Measurements from ENCODE around the gene RGMA.
"Not testable (repeated sequence)": the region's sequence is repeated elsewhere in the genome, so short reads cannot be mapped to it uniquely, and the experiment has no call there.

Gene RGMA

DNA sequence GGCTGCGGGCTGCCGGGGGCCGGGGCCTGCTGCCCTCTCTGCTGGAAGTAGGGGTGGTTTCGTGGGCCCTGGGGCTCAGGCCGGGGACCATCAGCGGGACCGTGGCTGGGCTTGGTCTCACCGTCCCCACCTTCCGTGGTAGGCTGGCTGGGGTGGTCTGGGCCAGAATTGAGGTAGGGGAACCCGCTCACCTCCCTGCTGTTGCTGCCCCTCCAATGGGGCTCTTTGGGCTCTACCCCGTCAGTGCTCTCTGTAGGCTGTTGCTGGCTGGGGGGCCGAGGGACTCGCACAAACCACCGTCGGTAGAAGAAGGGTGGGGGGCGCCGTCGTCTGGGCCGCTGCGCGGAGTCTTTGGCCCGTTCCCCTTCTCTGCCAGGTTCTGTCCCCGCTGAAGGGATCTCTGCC is 23.4 kb downstream of the RGMA start:
- no peak for DNase-seq

DNA sequence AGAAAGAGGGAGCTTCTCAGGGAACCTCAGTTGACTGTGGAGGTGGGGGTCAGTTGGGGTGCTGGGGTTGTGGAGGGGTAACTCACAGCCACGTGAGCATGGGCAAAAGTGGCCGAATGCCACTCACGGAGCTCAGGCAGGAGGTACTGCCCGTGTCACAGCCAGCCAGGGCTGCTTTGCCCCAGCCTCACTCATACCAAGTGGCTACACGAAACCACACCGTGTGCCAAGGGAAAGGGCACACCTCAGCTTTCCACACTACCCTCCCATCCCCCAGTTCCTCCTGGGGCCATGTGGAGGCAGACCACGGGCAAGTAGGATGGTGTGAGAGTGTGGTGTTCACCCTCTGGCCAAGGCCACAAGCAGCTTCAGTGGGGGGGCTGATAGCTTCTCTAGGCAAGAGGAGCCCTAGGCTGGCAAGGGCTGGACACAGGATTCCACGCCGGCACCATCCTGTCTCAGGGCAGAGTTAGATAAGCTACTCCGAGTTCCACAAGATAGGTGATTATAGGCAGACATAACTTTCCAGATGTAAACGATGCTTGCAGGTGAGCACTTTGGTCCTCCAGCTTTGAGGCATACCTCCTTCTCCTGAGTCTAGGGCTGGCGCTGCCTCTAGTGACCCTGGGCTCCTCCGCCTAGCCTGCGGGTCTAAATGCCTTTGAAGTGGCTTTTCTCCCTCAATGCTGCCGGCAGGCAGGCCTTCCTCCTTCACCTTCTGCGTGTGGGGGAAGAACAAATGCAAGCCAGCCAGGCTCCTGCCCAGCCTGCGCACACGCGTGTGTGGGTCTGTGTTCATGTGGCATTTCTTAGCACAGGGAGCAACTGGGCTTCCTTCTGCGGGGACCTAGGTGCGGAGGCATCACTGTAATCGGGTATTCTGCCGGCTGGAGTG is 25.0 kb downstream of the RGMA start:
- no peak for DNase-seq

DNA sequence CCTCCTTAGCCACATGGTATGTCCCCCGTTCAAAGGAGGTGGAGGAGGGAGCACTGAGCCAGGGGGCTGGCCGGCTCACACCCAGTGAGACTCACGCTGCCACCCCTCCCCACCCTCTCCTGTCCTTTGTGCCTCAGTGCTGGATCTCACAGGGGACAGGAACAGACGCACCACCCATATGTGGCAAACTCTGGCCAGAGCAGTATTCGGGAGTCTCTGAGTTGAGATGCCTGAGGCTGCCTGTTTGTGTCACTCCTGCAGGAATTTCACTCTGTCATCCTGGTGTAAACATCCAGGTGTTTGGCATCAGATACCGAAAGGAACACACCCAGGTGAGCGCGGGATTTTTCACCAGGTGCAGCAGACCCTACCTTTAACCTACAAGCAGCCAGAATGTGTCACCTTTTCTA is 25.7 kb downstream of the RGMA start:
- DNase-seq = no peak

DNA sequence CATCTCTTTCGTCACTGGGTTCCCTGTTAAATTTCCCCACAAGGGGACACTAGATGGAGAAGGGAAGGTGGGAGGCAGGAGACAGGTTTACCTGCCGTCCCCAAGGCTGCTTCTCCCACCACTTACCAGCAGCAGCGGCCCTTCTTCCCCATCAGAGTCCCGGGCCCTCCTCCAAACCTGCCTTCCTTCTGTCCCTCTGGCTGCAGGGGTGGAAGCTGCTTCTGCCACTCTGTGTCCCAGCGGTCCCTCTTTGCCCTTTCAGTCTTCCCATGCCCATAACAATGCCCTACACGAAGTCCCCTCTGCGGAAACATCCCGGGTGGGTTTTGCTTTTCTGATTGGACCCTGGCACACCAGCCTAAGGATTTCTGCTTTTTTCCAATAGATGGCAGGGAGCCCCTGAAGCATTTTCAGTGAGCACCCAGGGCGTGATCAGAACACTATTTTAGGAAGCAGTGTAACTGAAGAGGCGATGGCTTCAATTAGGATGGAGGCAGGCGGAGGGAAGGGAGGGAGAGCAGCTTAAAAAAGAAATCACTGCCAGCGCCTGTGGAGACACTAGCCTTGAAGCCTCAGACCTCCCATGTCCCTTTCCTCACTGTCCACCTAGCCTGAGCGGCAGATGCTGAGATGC is 26.3 kb downstream of the RGMA start:
- not testable (repeated sequence) for DNase-seq

DNA sequence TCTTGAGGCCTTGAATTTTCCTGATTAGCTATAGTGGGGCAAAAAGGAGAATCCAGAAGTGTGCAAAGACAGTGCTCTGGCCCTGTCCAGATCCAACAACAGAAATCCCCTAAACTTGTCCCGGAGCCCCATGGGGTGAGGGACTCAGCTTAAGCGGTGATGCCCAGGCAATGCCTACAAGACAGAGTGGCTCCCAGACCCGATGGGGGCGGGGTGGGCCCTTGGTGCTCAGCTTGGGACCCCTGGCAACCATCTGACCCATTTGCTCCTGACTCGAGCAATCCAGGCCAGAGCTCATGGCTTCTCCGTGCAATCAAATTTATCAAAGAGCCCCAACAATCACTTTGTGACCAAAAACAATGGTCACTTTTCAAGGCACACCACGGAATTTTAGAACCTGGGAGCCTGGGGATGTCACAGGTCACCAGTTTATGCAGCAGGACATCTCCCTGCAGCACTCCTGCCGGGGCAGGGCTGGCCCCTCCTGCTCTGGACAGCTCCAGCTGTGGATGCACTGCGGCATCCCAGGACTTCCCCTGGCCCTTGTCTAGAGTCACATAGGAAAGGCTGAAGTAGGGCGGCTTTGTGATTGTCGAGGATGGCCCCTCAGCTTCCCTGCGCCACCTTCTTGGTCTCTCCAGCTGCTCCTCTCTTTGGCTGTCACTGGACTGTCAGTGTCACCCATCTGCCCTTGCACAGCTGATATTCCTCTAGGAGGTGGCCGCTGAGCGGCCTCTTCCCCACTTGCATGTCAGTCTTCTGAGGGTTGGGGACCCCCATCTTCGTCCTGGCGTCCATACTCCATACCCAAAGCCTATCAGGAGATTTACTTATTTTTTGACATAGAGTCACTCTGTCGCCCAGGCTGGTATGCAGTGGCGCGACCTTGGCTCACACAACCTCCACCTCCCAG is 28.4 kb downstream of the RGMA start:
- DNase-seq = no peak

DNA sequence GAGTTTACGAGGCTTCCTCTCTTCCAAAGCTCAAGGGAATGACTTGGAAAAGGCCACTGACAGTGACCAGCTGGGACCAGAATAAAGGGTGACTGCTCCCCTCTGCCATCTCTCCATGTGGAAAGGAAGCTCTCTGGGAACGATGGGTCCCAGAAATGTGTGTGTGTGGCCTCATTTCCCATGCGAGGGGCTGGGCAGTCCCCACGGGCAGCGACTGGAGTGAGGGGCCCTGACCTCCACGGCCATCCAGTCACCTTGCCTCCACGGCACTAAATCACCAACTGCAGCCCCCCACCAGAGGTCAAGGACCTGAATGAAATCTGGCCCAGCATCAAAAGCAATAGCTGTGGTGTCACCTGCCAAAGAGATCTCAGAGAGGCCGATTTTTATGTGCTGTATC is 29.6 kb downstream of the RGMA start:
- DNase-seq = no peak

DNA sequence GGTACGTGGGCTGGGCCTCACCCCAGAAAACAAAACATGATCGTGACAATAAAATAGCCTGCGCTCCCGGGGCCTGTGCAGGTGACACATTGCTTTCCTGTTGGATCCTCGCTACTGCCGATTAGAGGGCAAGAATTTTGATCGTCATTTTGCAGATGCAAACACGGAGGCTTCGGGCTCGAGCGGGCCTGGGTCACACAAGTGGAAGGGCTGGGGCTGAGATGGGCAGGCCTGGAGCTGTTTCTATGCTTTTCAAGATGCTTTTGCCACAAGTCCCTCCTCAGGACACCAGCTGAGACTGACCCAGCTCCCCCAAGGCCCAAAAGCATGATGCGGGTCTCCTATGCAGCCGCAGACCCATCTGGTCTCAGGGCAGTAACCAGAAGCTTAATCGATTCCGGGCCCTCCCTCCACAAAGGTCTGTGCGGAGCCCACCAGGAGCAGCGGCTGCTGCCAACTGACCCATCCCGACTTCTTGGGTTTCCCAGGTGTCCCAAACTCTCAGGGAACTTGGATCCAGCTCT is 30.0 kb downstream of the RGMA start:
- no peak for DNase-seq

DNA sequence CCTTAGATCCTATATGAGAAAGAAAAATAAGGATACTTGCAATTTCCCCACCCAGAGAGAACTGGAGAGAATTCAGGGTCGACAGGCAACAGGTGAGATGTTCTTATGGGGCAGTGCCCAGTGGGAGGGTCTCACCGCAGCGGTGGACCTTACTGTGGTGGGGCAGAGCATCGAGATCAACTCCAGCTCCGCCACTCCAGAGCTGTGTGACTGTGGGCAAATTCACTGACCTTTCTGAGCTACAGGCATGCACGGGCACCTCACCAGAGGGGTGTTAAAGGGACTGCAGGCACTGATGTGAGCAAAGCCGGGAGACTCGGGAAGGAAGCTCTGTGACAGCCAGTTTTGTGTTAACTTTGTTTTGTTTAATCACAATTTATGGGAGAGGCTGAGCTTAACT is 30.9 kb downstream of the RGMA start:
- no peak for DNase-seq

DNA sequence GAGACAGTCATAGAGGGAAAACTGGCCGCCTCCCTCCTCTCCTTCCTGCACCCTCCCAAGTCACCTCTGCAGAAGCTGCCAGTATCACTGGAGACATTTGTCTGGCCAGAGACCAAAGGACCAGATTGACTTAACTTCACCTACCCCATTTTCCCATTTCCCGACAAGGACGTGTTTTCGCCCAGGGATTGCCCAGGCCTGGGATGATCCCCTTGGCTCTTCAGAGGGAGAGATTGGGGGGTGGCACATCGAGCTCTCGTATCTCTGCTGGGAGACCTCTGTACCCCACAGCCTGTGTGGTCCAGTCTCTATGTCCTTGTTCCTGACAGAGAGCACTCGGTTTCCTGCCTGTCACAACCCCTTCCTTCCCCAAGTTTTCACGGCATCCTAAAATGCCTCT is 31.4 kb downstream of the RGMA start:
- DNase-seq = no peak

DNA sequence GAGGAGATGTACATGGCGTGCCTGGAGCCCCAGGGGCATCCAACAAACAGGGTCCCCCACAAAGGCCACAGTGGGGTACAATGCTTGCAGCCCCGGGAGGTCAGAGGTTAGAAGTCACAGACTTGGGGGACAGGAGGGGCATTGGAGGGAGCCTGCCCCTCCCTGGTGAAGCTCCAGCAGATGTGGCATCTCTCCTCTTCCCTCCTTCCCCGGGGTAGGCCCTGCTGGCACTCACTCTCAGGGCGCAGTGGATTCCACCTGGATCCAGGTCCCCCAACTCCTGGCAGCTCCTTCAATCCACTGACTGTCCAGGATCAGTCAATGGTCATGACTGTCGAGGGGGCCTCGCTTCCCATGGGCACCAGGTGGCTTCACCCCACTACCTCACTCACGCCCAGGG is 32.2 kb downstream of the RGMA start:
- DNase-seq = no peak

DNA sequence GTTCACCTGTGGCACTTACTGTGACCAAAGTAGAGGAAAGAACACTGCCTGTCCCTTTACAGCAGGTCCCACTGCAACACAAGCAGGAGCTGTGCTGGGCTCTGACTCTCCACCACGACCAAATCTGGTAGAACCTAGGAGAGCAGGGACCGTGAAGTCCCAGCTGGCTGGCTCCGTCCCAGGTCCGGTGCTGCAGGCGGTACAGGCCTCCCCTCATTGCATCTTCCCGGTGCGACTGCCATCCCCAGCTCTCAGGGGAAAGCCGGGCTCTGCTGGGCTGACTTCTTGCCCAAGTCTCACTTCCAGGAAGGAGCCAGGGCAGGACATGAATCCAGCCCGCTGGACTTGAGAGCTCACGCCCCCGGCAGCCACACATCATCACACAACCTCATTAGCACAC is 33.8 kb downstream of the RGMA start:
- DNase-seq = no peak

DNA sequence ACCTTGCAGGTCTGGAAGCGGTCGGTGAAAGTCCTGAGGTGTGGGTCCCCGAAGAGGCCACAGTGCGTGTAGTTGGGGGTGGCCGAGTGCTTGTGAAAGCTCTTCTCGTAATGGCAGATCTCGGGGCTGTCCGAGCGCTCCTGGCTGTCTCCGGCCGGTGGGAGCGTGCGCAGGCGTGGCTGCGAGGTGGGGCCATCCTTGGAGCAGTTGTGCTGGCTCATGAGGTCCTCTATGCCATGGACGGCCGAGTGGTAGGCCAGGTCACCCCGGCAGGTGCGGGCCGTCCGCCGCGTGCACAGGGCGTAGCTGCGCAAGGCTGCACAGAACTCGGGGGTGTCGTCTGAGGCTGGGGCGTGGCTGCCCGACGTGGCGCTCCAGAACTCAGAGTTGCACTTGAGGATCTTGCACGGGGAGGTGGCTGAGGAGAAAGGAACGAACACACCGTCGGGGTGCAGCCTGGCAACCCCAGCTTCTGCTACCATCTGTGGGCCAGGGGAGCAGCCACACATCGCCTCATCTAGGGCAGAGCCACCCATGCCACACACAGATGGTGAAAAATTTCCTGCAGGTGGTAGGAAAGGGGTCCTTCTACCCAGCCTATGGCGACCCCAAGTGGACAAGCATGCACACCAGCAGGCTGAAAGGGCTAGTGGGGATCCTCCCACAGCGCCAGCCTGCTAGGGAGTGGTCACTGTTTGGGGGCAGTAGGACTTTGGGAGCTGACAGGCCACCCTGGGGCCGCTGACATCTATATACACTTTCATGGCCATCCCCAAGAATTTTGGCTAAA is 36.7 kb downstream of the RGMA start:
- no peak for DNase-seq

DNA sequence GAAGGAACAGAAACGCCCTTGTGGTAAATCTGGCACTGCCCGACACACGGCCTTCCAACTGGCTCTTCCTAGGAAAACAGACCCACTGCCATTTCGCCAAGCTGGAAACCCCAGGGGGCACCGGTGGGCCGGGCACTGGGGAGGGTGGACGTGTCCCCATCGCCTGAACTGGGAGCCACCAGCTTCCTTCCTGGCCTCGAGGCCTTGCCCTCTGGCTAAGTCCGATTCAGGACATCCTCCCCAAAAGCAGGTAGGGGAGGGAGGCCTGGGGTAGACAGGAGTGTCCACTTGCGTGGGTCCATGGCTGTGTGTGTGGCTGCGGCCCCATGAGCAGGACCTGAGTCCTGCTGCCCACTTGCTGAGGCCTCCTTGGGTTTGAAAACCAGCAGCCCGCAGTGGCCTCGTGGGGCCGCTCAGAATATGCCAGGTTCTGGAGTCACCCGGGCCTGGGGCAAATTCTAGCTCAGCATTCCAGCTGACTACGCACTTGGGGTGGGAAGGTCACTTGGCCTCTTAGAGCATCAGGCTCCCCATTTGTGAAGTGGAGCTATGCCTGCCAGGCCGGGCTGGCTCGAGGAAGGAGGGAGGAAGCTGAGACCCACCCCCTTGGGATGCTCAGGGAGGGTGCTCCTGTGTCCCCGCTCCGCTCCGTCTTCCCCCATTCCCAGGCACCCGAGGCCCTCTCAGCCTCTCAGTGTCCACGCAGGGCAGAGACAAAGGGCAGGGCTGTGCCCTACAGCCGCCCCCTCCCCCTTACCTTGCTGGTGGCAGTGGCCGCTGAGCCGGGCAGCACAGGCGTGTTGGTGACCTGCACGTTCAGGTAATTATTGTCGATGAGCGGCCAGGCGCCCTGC is 37.5 kb downstream of the RGMA start:
- no peak for DNase-seq

DNA sequence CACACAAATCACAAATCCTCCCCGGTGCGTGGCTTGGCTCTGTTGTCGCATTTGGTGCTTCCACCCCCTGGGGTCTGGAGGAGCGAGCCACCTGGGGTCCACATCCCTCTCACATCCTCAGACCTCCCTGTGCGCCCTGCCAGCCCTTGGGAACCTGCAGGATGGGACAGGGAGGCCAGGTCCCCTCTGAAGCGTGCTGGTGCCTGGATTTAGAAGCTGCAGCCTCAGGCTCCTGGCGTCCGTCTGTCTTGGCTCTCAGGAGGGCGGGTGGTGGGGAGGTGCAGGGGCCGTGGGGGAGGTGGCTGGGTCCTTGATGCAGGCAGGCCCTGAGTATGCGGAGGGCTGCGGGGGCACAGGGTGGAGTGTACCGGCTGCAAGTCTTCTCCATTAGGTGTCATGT is 38.4 kb downstream of the RGMA start:
- DNase-seq = no peak

DNA sequence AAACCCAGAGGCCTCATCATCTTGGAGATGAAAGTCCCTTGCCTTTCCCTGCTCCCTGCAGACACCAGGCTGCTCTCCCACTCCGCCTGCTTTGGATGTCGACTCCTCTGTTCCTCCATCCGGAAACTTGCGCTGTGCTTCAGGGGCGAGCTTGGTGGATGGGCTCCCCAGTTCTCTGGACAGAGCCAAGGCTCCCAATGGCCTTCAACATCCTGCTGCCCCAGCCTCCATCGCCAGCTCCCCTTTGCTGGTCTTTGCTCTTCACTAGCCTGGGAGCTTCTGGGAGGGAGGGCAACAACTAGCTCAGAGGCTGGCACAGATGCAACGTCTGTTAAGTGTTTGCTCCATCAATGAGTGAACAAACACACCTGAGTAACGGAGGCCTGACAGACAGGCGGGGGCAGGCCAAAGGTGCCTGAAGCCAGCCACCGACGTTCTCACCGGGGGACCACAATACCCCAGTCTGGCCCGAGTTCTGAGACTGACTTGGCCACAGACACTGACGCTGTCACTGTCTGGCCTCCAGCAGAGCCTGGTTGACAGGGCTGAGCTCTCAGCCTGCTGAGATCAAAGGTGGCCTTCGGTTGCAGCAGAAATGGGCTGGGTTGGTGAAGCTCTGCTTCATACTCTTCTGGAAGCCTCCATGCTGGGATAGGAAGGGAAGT is 39.0 kb downstream of the RGMA start:
- DNase-seq = no peak

DNA sequence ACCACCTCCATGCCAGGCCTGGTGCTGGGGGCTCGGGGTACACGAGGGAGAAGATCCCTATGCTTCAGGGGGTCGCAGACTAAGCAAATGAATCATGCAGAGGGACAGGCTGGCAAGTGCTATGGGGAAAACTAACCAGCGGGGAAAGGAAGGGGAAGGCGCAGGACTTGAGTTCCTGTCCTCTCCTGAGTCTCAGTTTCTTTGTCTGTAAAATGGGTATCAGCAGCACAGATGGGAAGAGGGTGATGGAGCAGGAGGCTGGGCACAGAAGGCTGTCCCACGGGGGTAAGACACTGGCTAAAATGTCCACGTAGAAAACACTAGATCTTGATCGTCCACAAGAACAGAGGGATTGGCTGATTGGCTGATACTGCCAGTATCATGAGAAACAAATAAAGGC is 39.8 kb downstream of the RGMA start:
- no peak for DNase-seq

DNA sequence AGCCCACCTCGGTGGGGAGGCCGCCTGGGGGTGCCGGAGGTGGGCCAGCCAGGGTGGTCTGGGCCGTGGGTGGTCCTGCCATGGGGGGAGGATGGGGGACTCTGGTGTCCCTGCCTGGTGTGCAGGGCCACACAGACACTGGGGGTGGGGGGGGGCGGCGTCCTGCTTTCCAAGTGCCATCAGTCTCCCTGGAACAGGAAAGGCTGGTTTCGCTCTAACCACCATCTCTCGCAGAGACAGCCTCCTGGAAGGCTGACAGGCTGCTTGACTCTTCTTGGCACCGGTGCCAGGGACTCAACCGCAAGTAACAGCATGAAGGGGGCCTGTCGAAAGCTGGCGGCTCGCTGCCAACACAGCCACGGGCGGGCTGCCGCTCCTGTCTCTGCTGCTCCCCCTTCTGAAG is 40.3 kb downstream of the RGMA start:
- DNase-seq = no peak

DNA sequence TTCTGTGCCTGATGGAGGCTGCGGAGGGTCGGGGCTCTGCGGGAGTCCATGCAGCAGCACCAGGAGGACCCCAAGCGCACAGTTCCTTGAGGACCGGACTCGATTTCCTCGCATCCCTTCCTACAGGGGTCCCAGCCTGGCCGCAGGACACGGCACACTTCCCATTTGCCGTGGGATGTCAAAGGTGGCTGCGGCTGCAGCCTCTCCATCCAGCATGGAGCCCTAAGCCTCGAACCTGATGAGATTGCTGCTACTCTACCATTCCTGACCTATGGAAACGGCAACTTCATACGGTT is 40.6 kb downstream of the RGMA start:
- no peak for DNase-seq

DNA sequence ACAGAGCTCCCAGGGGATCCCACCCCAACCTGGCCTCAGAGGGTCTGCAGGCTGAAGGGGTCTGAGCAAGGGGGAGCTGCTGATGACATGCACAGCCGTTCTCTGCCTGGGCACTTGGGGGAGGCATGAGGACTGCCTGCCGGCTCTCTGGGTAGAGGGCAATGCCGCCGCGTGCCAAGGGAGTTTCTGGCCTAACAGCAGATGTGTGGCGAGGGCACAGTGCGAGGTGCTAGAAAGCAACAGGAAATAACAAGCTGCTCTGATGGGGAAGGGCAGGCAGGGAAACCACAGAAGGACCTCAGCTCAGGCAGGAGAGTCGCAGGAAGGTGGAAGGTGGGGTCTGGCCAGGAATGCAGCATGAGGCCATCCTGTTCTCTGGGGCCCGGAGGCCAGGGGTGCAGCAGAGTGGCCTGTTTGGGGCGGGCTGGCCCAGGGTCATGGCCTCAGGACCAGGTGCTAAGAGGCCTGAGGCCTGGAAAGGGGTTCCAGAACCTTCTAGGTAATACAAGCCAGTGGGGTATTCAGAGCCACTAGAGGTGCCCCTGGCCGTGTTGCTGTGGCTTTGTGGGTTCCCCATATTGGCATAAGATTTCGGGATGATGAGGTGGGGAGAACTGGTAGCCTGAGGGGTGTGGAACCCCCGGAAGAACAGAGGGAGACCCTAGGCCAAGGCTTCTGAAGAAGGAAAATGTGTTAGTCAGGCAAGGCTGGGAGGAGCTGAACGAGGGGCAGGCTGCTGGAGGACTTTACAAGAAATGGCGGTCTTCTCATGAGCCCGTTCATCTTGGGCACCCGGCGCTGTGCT is 41.2 kb downstream of the RGMA start:
- DNase-seq = no peak

DNA sequence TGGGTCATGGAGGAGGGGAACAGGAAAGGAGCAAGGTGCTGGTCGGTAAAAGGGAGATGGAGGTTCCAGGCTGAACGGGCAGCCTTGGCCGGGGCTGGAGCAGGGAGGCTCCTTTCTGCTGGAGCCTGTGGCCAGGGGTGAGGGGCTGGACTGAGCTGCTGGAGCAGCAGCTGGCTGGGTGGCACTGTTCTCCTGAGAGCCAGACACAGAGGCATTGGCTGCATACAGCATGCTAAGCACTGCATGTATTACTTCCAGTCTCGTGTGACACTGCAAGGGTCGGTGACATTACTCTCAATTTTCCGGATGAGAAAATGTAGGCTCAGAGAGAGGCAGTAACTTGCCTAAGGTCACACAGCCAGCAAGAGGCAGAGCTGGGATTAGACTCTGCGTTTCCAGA is 42.3 kb downstream of the RGMA start:
- DNase-seq = no peak
